PC-9 (cell line): ENCODE data around the gene ANXA7. TPM values are rescaled to one million over a fixed set of nuclear protein-coding genes. Genes with fewer than 3 reads are reported as not detected.

Experiments used
- BruUV-seq: library from RNA; stranded (reverse); fragments of 400-500 nt; replicated peaks from 2 replicates; lab custom pipeline; 2021; lab: Mats Ljungman, UMichigan
- CTCF ChIA-PET: fragments of 300-600 bp; sonication (Branson Sonifier 250); formaldehyde crosslinking; loops from one replicate; lab custom pipeline; 2022; ENCODE audit warnings: antibody characterized with exemption; lab: Charles Lee
- POLR2A ChIA-PET: fragments of 300-600 bp; sonication (Branson Sonifier 250); formaldehyde crosslinking; loops from one replicate; lab custom pipeline; 2022; ENCODE audit warnings: antibody characterized with exemption; ENCODE audit not compliant: unreplicated experiment; lab: Charles Lee
- DNase-seq, 2 experiments: peaks; one replicate each; pipeline versions ENCODE4 v3.0.0 to v3.0.0-alpha.2; 2015 to 2022; ENCODE audit warnings: mixed read lengths in 1 of 2
- H2AFZ ChIP-seq: fragments of 200-600 bp; sonication (generic); 2 replicates; pipeline ENCODE4 v1.8.1; 2017; ENCODE audit warnings: antibody characterized with exemption
- H3F3A ChIP-seq: fragments of 200-600 bp; sonication (generic); 2 replicates; pipeline ENCODE4 v1.8.1; 2017; ENCODE audit warnings: antibody characterized with exemption, mild to moderate bottlenecking, low read depth; ENCODE audit not compliant: insufficient read depth
- H3K27ac ChIP-seq: fragments of 200-600 bp; sonication (generic); 2 replicates; pipeline ENCODE4 v1.6.1; 2016; ENCODE audit warnings: mixed run types
- H3K27me3 ChIP-seq: fragments of 200-600 bp; sonication (generic); 2 replicates; pipeline ENCODE4 v1.6.1; 2016; ENCODE audit warnings: low read depth, mixed run types; ENCODE audit not compliant: insufficient read depth
- H3K36me3 ChIP-seq: fragments of 200-600 bp; sonication (generic); 2 replicates; pipeline ENCODE4 v1.6.1; 2016; ENCODE audit warnings: low read depth, mixed run types
- H3K4me1 ChIP-seq: fragments of 200-600 bp; sonication (generic); replicated peaks from 2 replicates; pipeline ENCODE4 v1.6.1; 2016; ENCODE audit warnings: mixed run types; ENCODE audit not compliant: insufficient read depth
- H3K4me2 ChIP-seq: fragments of 200-600 bp; sonication (generic); 2 replicates; pipeline ENCODE4 v1.6.1; 2017; ENCODE audit warnings: mixed run types
- H3K4me3 ChIP-seq: fragments of 200-600 bp; sonication (generic); 2 replicates; pipeline ENCODE4 v1.6.1; 2016; ENCODE audit warnings: mixed run types
- H3K79me2 ChIP-seq: fragments of 200-600 bp; sonication (generic); 2 replicates; pipeline ENCODE4 v1.6.1; 2017; ENCODE audit warnings: low read depth, mixed run types
- H3K9me2 ChIP-seq: fragments of 200-600 bp; sonication (generic); 2 replicates; pipeline ENCODE4 v1.8.1; 2017; ENCODE audit warnings: mild to moderate bottlenecking; ENCODE audit not compliant: insufficient read depth
- H3K9me3 ChIP-seq: fragments of 200-600 bp; sonication (generic); 2 replicates; pipeline ENCODE4 v1.8.1; 2016; ENCODE audit warnings: low read depth; ENCODE audit not compliant: insufficient read depth
- H4K20me1 ChIP-seq: fragments of 200-600 bp; sonication (generic); 2 replicates; pipeline ENCODE4 v1.8.1; 2017; ENCODE audit not compliant: insufficient read depth
- CTCF ChIP-seq: fragments of 200-600 bp; sonication (generic); conservative IDR thresholded peaks from 2 replicates; pipeline ENCODE4 v1.6.1; 2017; ENCODE audit warnings: mixed run types, antibody characterized with exemption, mild to moderate bottlenecking, moderate library complexity
- EZH2 ChIP-seq: fragments of 200-600 bp; sonication (generic); IDR thresholded peaks from 2 replicates; pipeline ENCODE4 v1.8.0; 2017; ENCODE audit warnings: antibody characterized with exemption, low read depth
- intact Hi-C: fragments of 100-400 bp; cut with micrococcal nuclease; formaldehyde crosslinking; loops from one replicate; pipeline ENCODE4 v1.10.0; 2022; ENCODE audit not compliant: unreplicated experiment
- total RNA-seq: library from RNA; stranded (reverse); gene quantifications from 2 replicates; pipeline ENCODE4 v1.2.3, GENCODE V29; 2021

The ANXA7 gene
- total RNA-seq, 1 experiment from 2014 or later: 154 TPM

- ChIA-PET POLR2A (interaction anchor here (0.6 kb wide), 1 partner anchor 31 kb away, joined by 4 read pairs; no protein-coding TSS in a partner anchor), CTCF (interaction anchor here (0.6 kb wide), 1 partner anchor 197 kb away, joined by 3 read pairs; no protein-coding TSS in a partner anchor)
- no peak for DNase-seq
- no peak overlapping the region for H3K27ac ChIP-seq
- H3K4me1 ChIP-seq: peaks cover 38% of the 10 kb centered on the region
- H3K4me3 ChIP-seq: no peak overlapping the region
- no TSS peak for BruUV-seq
- H4K20me1 ChIP-seq: peaks cover 87% of the 10 kb centered on the region
- no peak overlapping the region for H3K4me2 ChIP-seq
- no peaks in the 10 kb centered on the region for H3K9me2 ChIP-seq
- H3K36me3 ChIP-seq: peaks cover 29% of the 10 kb centered on the region
- peaks cover 5% of the 10 kb centered on the region; the same call in 1 of the 2 replicates for H3F3A ChIP-seq
- H3K79me2 ChIP-seq: peaks cover 100% of the 10 kb centered on the region
- H3K27me3 ChIP-seq: no peaks in the 10 kb centered on the region
- no peak for TF ChIP-seq CTCF
- no peak for TF ChIP-seq EZH2
- H2AFZ ChIP-seq: no peak overlapping the region
- intact Hi-C loops: no loop called here
- no peaks in the 10 kb centered on the region for H3K9me3 ChIP-seq
Observed at GRCh38 chr10:73407495-73407894, 6.4 kb downstream of the ANXA7 start.

- Histone ChIP-seq H3K4me1 (peaks cover 31% of the 10 kb centered on the region), H3K36me3 (peaks cover 29% of the 10 kb centered on the region), H3K79me2 (peaks cover 100% of the 10 kb centered on the region), H3F3A (no peaks in the 10 kb centered on the region), H3K27me3 (no peaks in the 10 kb centered on the region), H3K9me2 (no peaks in the 10 kb centered on the region), H4K20me1 (peaks cover 91% of the 10 kb centered on the region), H3K4me2 (no peak overlapping the region), H3K4me3 (no peak overlapping the region), H3K9me3 (no peaks in the 10 kb centered on the region), H3K27ac (no peak overlapping the region), H2AFZ (no peak overlapping the region)
- no peak for TF ChIP-seq EZH2
- TF ChIP-seq CTCF: no peak
- no peak for DNase-seq
- CTCF ChIA-PET: no interaction called here
- no TSS peak for BruUV-seq
- POLR2A ChIA-PET: no interaction called here
- intact Hi-C loops: no loop called here
Observed at GRCh38 chr10:73406846-73407245, 7.0 kb downstream of the ANXA7 start.

GRCh38 chr10:73405556-73405955 lies 8.3 kb downstream of the ANXA7 start:
- no peak for TF ChIP-seq EZH2
- no peak for TF ChIP-seq CTCF
- Histone ChIP-seq H3K27me3 (no peaks in the 10 kb centered on the region), H3K4me3 (no peak overlapping the region), H3F3A (no peaks in the 10 kb centered on the region), H2AFZ (no peak overlapping the region), H3K9me2 (no peaks in the 10 kb centered on the region), H3K9me3 (no peaks in the 10 kb centered on the region), H3K27ac (no peak overlapping the region), H3K4me2 (no peak overlapping the region), H4K20me1 (peaks cover 82% of the 10 kb centered on the region), H3K36me3 (peaks cover 25% of the 10 kb centered on the region), H3K79me2 (peaks cover 100% of the 10 kb centered on the region), H3K4me1 (peaks cover 26% of the 10 kb centered on the region)
- intact Hi-C loops: no loop called here
- CTCF ChIA-PET: no interaction called here
- no TSS peak for BruUV-seq
- POLR2A ChIA-PET: no interaction called here
- DNase-seq: no peak
